ENCODE data around the gene PBLD.
"Not testable (repeated sequence)": the region's sequence is repeated elsewhere in the genome, so short reads cannot be mapped to it uniquely, and the experiment has no call there.

The PBLD gene

GRCh38 chr10:68330852-68331454 is 1.8 kb downstream of the PBLD start:
- peak; percentile 13 for DNase-seq

- DNase-seq = no peak
Observed at GRCh38 chr10:68329506-68329861, 3.2 kb downstream of the PBLD start.

GRCh38 chr10:68327889-68328786 is 4.6 kb downstream of the PBLD start:
- no peak for DNase-seq

- not testable (repeated sequence) for DNase-seq
Observed at GRCh38 chr10:68324396-68324795, 8.3 kb downstream of the PBLD start.

GRCh38 chr10:68318331-68319059 is 14.2 kb downstream of the PBLD start:
- DNase-seq = no peak

GRCh38 chr10:68315582-68315981 is 17.1 kb downstream of the PBLD start:
- DNase-seq = no peak

GRCh38 chr10:68314930-68315329 is 17.8 kb downstream of the PBLD start:
- not testable (repeated sequence) for DNase-seq

GRCh38 chr10:68310531-68310930 is 22.2 kb downstream of the PBLD start:
- no peak for DNase-seq

- no peak for DNase-seq
Observed at GRCh38 chr10:68305854-68306253, 26.9 kb downstream of the PBLD start.

- DNase-seq = no peak
Observed at GRCh38 chr10:68303849-68304412, 28.8 kb downstream of the PBLD start.

- no peak for DNase-seq
Observed at GRCh38 chr10:68302871-68303270, 29.9 kb downstream of the PBLD start.

- DNase-seq = no peak
Observed at GRCh38 chr10:68302503-68302823, 30.3 kb downstream of the PBLD start.

GRCh38 chr10:68301790-68302502 is 30.8 kb downstream of the PBLD start:
- no peak for DNase-seq

- no peak for DNase-seq
Observed at GRCh38 chr10:68301301-68301700, 31.4 kb downstream of the PBLD start.

GRCh38 chr10:68296843-68297663 is 35.7 kb downstream of the PBLD start:
- no peak for DNase-seq

GRCh38 chr10:68290736-68291135 is 42.0 kb downstream of the PBLD start:
- no peak for DNase-seq

GRCh38 chr10:68288717-68289116 is 44.0 kb downstream of the PBLD start:
- no peak for DNase-seq

- DNase-seq = no peak
Observed at GRCh38 chr10:68284062-68285001, 48.4 kb downstream of the PBLD start.

GRCh38 chr10:68280758-68281157 is 52.0 kb downstream of the PBLD start:
- DNase-seq = no peak

- DNase-seq = not testable (repeated sequence)
Observed at GRCh38 chr10:68278906-68279753, 53.6 kb downstream of the PBLD start.
